OCI-LY3 (cell line): Measurements from ENCODE around the gene RAB34.

ENCODE experiments used
- H2AFZ ChIP-seq: fragments of 200-600, 300-600 bp; shearing (Covaris generic); 2 replicates; pipeline ENCODE4 v1.6.0; 2014; ENCODE audit warnings: antibody characterized with exemption, low read depth, low read length
- H3K27ac ChIP-seq: fragments of 200-600, 300-600 bp; sonication (generic); 2 replicates; pipeline ENCODE4 v1.5.1; 2014; ENCODE audit warnings: mild to moderate bottlenecking, low read length, moderate library complexity, mixed read lengths
- H3K27me3 ChIP-seq: fragments of 200-600, 300-600 bp; sonication (generic); 2 replicates; pipeline ENCODE4 v1.6.1; 2014; ENCODE audit warnings: low read depth, low read length, mixed read lengths
- H3K36me3 ChIP-seq: fragments of 200-600, 300-600 bp; sonication (generic); replicated peaks from 2 replicates; pipeline ENCODE3; 2014; ENCODE audit warnings: low read depth, low read length, mixed read lengths
- H3K4me1 ChIP-seq: fragments of 300-600, 200-600 bp; sonication (generic); 2 replicates; pipeline ENCODE4 v1.6.1; 2014; ENCODE audit warnings: low read length, mixed read lengths
- H3K4me2 ChIP-seq: fragments of 200-600, 300-600 bp; sonication (generic); 2 replicates; pipeline ENCODE4 v1.6.1; 2014; ENCODE audit warnings: low read length, mixed read lengths
- H3K4me3 ChIP-seq: fragments of 300-600, 200-600 bp; sonication (generic); 2 replicates; pipeline ENCODE4 v1.5.1; 2014; ENCODE audit warnings: antibody characterized with exemption, mild to moderate bottlenecking, low read length, moderate library complexity
- H3K79me2 ChIP-seq: fragments of 300-600, 200-600 bp; shearing (Covaris generic); 2 replicates; pipeline ENCODE4 v1.6.1; 2014; ENCODE audit warnings: mild to moderate bottlenecking, low read length, mixed read lengths
- H3K9ac ChIP-seq: fragments of 300-600, 200-600 bp; shearing (Covaris generic); 2 replicates; pipeline ENCODE4 v1.6.0; 2014; ENCODE audit warnings: mild to moderate bottlenecking, low read length, moderate library complexity
- H3K9me3 ChIP-seq: fragments of 200-600, 300-600 bp; shearing (Covaris generic); 2 replicates; pipeline ENCODE4 v1.6.1; 2014; ENCODE audit warnings: low read length, mixed read lengths; ENCODE audit not compliant: insufficient read depth
- H4K20me1 ChIP-seq: fragments of 200-600, 300-600 bp; sonication (generic); 2 replicates; pipeline ENCODE4 v1.6.1; 2016; ENCODE audit warnings: low read length, mixed read lengths; ENCODE audit not compliant: insufficient read depth
- EZH2phosphoT487 ChIP-seq: fragments of 200-600 bp; shearing (Covaris generic); IDR thresholded peaks from 2 replicates; pipeline ENCODE4 v1.6.1; 2018; ENCODE audit warnings: antibody characterized with exemption, mixed run types, low read depth
- TF ChIP-seq, protein P1 (sequence below): fragments of 200-600, 300-600 bp; sonication (generic); IDR thresholded peaks from 2 replicates; pipeline ENCODE4 v1.5.1; 2014; ENCODE audit warnings: antibody characterized with exemption, low read length, low read depth

The RAB34 gene

GRCh38 chr17:28726627-28727491 lies 9.2 kb upstream of the RAB34 start:
- no peaks in the 10 kb centered on the region for H3K27me3 ChIP-seq
- H3K4me2 ChIP-seq: peak overlapping the region; percentile 93
- peak overlapping the region; percentile 93 for H3K4me3 ChIP-seq
- TF ChIP-seq, protein P1, sequence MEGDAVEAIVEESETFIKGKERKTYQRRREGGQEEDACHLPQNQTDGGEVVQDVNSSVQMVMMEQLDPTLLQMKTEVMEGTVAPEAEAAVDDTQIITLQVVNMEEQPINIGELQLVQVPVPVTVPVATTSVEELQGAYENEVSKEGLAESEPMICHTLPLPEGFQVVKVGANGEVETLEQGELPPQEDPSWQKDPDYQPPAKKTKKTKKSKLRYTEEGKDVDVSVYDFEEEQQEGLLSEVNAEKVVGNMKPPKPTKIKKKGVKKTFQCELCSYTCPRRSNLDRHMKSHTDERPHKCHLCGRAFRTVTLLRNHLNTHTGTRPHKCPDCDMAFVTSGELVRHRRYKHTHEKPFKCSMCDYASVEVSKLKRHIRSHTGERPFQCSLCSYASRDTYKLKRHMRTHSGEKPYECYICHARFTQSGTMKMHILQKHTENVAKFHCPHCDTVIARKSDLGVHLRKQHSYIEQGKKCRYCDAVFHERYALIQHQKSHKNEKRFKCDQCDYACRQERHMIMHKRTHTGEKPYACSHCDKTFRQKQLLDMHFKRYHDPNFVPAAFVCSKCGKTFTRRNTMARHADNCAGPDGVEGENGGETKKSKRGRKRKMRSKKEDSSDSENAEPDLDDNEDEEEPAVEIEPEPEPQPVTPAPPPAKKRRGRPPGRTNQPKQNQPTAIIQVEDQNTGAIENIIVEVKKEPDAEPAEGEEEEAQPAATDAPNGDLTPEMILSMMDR: peak; percentile 96
- TF ChIP-seq EZH2phosphoT487: no peak
- peaks cover 54% of the 10 kb centered on the region for H3K4me1 ChIP-seq
- H3K79me2 ChIP-seq: peaks cover 44% of the 10 kb centered on the region
- H3K9me3 ChIP-seq: no peaks in the 10 kb centered on the region
- peaks cover 28% of the 10 kb centered on the region for H3K36me3 ChIP-seq
- H3K27ac ChIP-seq: peak overlapping the region; percentile 100
- H3K9ac ChIP-seq: peak overlapping the region; percentile 100
- H4K20me1 ChIP-seq: peaks cover 27% of the 10 kb centered on the region
- H2AFZ ChIP-seq: no peak overlapping the region

DNA sequence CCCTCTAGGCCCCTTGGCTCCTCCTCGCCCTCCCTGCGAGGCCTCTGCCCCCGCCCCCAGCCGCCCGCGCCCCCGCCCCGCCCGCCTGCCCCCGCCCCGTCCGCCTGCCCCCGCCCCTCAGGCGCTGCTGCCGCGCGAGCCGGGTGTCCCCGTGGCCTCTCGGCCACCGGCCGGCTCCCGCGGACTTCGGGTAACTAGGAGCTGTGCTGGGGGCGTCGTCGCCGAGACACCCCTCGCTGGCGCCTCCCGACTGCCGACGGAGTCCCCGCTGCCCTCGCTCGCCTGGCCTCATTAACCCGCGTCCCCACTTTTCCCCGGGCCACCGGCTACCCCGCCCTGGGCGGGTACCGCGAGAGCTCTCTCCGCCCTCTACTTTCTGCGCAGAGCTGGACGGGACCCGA lies 8.6 kb upstream of the RAB34 start, which contains the start of gene TLCD1:
TSS of gene TLCD1 (minus strand) at position 8 of the 401 bp plus-strand sequence. CDS start 136 bp downstream, outside the sequence.
- Histone ChIP-seq H3K36me3 (peaks cover 34% of the 10 kb centered on the region), H3K9ac (peak within 1 kb of the TSS; percentile 100), H3K4me3 (peak within 1 kb of the TSS; percentile 93), H3K4me1 (peaks cover 59% of the 10 kb centered on the region), H4K20me1 (peaks cover 32% of the 10 kb centered on the region), H3K27me3 (no peaks in the 10 kb centered on the region), H2AFZ (no peak within 1 kb of the TSS), H3K27ac (peak within 1 kb of the TSS; percentile 100), H3K4me2 (peak within 1 kb of the TSS; percentile 99), H3K9me3 (no peaks in the 10 kb centered on the region), H3K79me2 (peaks cover 50% of the 10 kb centered on the region)
- no peak for TF ChIP-seq EZH2phosphoT487
- TF ChIP-seq, protein P1: no peak

DNA sequence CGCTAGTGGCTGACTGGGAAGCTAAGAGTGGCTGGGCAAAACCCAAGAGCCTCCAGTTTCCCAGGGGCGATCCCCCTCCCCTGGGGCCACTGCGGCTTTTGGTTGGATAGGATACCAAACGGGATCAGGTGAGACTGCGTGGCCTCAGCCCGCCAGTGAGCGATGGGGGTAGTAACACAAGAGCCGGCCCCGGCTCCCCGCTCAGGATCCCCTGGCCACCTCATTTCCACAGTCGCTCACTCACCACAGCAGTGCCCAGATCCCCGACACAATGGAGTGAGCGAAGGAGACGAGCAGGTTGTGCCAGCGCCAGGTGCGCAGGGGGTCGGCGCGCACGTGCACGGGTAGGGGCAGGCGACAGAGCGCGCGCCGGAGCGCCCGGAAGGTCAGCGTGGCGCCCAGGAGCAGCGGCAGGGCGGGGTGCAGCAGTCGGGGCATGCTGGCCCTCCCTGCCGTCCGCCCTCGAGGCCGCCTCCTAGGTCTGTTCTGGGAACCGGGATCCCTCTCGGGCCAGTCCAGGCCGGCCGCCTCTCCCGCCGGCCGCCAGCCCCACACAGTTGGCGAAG lies 8.1 kb upstream of the RAB34 start:
- H3K4me3 ChIP-seq: peak overlapping the region; percentile 93
- H3K36me3 ChIP-seq: peaks cover 39% of the 10 kb centered on the region
- H3K4me1 ChIP-seq: peaks cover 59% of the 10 kb centered on the region
- TF ChIP-seq, protein P1: no peak
- TF ChIP-seq EZH2phosphoT487: no peak
- no peaks in the 10 kb centered on the region for H3K27me3 ChIP-seq
- H2AFZ ChIP-seq: no peak overlapping the region
- H3K27ac ChIP-seq: peak overlapping the region; percentile 100
- no peaks in the 10 kb centered on the region for H3K9me3 ChIP-seq
- H3K79me2 ChIP-seq: peaks cover 55% of the 10 kb centered on the region
- peak overlapping the region; percentile 85 for H3K9ac ChIP-seq
- H4K20me1 ChIP-seq: peaks cover 32% of the 10 kb centered on the region
- peak overlapping the region; percentile 99 for H3K4me2 ChIP-seq

GRCh38 chr17:28725166-28725659 lies 7.5 kb upstream of the RAB34 start:
- Histone ChIP-seq H3K9ac (peak overlapping the region; percentile 85), H2AFZ (no peak overlapping the region), H3K4me2 (peak overlapping the region; percentile 99), H3K36me3 (peaks cover 44% of the 10 kb centered on the region), H3K4me1 (peaks cover 59% of the 10 kb centered on the region), H3K27me3 (no peaks in the 10 kb centered on the region), H3K79me2 (peaks cover 61% of the 10 kb centered on the region), H3K4me3 (peak overlapping the region; percentile 93), H3K9me3 (no peaks in the 10 kb centered on the region), H4K20me1 (peaks cover 32% of the 10 kb centered on the region), H3K27ac (peak overlapping the region; percentile 100)
- TF ChIP-seq EZH2phosphoT487: no peak
- TF ChIP-seq, protein P1: no peak
